Osteoblast (primary cell): ENCODE measurements around the gene S100A7A. TPM values are rescaled to one million over a fixed set of nuclear protein-coding genes. Genes with fewer than 3 reads are reported as not detected.
"Not testable (repeated sequence)": the region's sequence is repeated elsewhere in the genome, so short reads cannot be mapped to it uniquely, and the experiment has no call there.

ENCODE experiments used
- DNase-seq: peaks from one replicate; pipeline ENCODE4 v3.0.0; 2011; ENCODE audit warnings: low spot score, mixed read lengths; ENCODE audit not compliant: insufficient read length; ENCODE audit errors: missing footprints
- H2AFZ ChIP-seq: 2 replicates; pipeline ENCODE4 v1.6.0; 2011; ENCODE audit warnings: mild to moderate bottlenecking, low read length
- H3K27ac ChIP-seq: 2 replicates; pipeline ENCODE4 v1.5.1; 2011; ENCODE audit warnings: mild to moderate bottlenecking, low read depth, low read length, moderate library complexity
- H3K27me3 ChIP-seq: 2 replicates; pipeline ENCODE4 v1.6.0; 2012; ENCODE audit warnings: mild to moderate bottlenecking, control low read depth, inconsistent platforms, low read length, moderate library complexity; ENCODE audit not compliant: insufficient read depth
- H3K36me3 ChIP-seq: 2 replicates; pipeline ENCODE4 v1.5.1; 2011; ENCODE audit warnings: mild to moderate bottlenecking, low read length, control low read depth, moderate library complexity; ENCODE audit not compliant: insufficient read depth
- H3K4me1 ChIP-seq: 2 replicates; pipeline ENCODE4 v1.5.1; 2011; ENCODE audit warnings: mild to moderate bottlenecking, low read length, control low read depth, moderate library complexity; ENCODE audit not compliant: insufficient read depth
- H3K4me2 ChIP-seq: 2 replicates; pipeline ENCODE4 v1.6.0; 2011; ENCODE audit warnings: mild to moderate bottlenecking, low read length; ENCODE audit not compliant: insufficient read depth
- H3K4me3 ChIP-seq: fragments of 200-600 bp; sonication (generic); 3 replicates; pipeline ENCODE4 v1.5.1; 2012; ENCODE audit warnings: mild to moderate bottlenecking, low read length, inconsistent platforms; ENCODE audit not compliant: insufficient read depth
- H3K79me2 ChIP-seq: 2 replicates; pipeline ENCODE4 v1.6.0; 2012; ENCODE audit warnings: mild to moderate bottlenecking, low read length, control low read depth, inconsistent platforms; ENCODE audit not compliant: insufficient read depth
- H3K9me3 ChIP-seq: 2 replicates; pipeline ENCODE4 v1.5.1; 2011; ENCODE audit warnings: low read depth, low read length, control low read depth
- H4K20me1 ChIP-seq: 2 replicates; pipeline ENCODE4 v1.6.0; 2012; ENCODE audit warnings: mild to moderate bottlenecking, low read length, control low read depth; ENCODE audit not compliant: insufficient read depth
- total RNA-seq: library from RNA; depleted of rRNA; stranded (reverse); fragments of >200 nt; gene quantifications from 2 replicates; pipeline ENCODE4 v1.2.3, GENCODE V29; 2012
- TF ChIP-seq, protein P1 (sequence below): IDR thresholded peaks from 2 replicates; pipeline ENCODE4 v1.5.1; 2011; ENCODE audit warnings: mild to moderate bottlenecking, low read depth, low read length, moderate library complexity; ENCODE audit errors: extremely low read depth

S100A7A gene
- total RNA-seq, 1 donor: not detected

GRCh38 chr1:153404768-153405167, 11.6 kb upstream of the S100A7A start:
- no peaks in the 10 kb centered on the region for H3K36me3 ChIP-seq
- no peak overlapping the region for H3K27ac ChIP-seq
- H3K9me3 ChIP-seq: no peaks in the 10 kb centered on the region

GRCh38 chr1:153405825-153406599, 10.3 kb upstream of the S100A7A start:
- H3K4me2 ChIP-seq, H3K4me1 ChIP-seq, H3K27ac ChIP-seq, H3K27me3 ChIP-seq, H3K79me2 ChIP-seq, H3K9me3 ChIP-seq, H3K36me3 ChIP-seq, H3K4me3 ChIP-seq, H2AFZ ChIP-seq, H4K20me1 ChIP-seq, DNase-seq: not testable (repeated sequence)

More at GRCh38 chr1:153404768-153405167, 11.6 kb upstream of the S100A7A start:
- H3K79me2 ChIP-seq: no peaks in the 10 kb centered on the region
- H3K27me3 ChIP-seq: no peaks in the 10 kb centered on the region
- no peak overlapping the region for H2AFZ ChIP-seq
- H3K4me3 ChIP-seq: no peak overlapping the region
- H3K4me1 ChIP-seq: no peaks in the 10 kb centered on the region
- no peak overlapping the region for H3K4me2 ChIP-seq
- TF ChIP-seq, protein P1, sequence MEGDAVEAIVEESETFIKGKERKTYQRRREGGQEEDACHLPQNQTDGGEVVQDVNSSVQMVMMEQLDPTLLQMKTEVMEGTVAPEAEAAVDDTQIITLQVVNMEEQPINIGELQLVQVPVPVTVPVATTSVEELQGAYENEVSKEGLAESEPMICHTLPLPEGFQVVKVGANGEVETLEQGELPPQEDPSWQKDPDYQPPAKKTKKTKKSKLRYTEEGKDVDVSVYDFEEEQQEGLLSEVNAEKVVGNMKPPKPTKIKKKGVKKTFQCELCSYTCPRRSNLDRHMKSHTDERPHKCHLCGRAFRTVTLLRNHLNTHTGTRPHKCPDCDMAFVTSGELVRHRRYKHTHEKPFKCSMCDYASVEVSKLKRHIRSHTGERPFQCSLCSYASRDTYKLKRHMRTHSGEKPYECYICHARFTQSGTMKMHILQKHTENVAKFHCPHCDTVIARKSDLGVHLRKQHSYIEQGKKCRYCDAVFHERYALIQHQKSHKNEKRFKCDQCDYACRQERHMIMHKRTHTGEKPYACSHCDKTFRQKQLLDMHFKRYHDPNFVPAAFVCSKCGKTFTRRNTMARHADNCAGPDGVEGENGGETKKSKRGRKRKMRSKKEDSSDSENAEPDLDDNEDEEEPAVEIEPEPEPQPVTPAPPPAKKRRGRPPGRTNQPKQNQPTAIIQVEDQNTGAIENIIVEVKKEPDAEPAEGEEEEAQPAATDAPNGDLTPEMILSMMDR: peak; percentile 44
- no peak for DNase-seq
- H4K20me1 ChIP-seq: no peaks in the 10 kb centered on the region

- DNase-seq, H2AFZ ChIP-seq, H3K9me3 ChIP-seq: not testable (repeated sequence)
Observed at GRCh38 chr1:153407274-153407673, 9.0 kb upstream of the S100A7A start.

DNA sequence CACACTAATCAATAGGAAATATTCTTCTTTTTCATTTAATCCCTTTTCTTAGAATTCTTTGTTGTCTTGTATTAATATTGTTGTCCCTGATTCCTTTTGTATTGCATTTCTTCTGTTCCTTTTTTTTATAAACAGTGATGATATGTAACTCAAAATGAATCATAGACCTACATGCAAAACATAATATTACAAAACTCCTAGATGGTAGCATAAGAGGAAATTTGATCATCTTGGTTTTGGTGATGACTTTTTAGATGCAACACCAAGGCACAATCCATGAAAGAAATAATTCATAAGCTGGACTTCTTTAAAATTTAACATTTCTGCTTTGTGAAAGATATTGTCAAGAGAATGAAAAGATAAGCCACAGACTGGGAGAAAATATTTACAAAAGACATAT, 2.4 kb upstream of the S100A7A start:
- not testable (repeated sequence) for H3K4me2 ChIP-seq, H3K4me1 ChIP-seq, DNase-seq, H3K27me3 ChIP-seq, H3K4me3 ChIP-seq, H3K9me3 ChIP-seq, H3K36me3 ChIP-seq, H2AFZ ChIP-seq, H4K20me1 ChIP-seq, H3K79me2 ChIP-seq, H3K27ac ChIP-seq

More at GRCh38 chr1:153407274-153407673, 9.0 kb upstream of the S100A7A start:
- not testable (repeated sequence) for H3K36me3 ChIP-seq, H3K79me2 ChIP-seq, H4K20me1 ChIP-seq, H3K27me3 ChIP-seq, H3K4me2 ChIP-seq, H3K27ac ChIP-seq, H3K4me3 ChIP-seq, H3K4me1 ChIP-seq

- no peaks in the 10 kb centered on the region for H3K79me2 ChIP-seq
- H2AFZ ChIP-seq: no peak overlapping the region
- H3K27me3 ChIP-seq: no peaks in the 10 kb centered on the region
- H3K9me3 ChIP-seq: no peaks in the 10 kb centered on the region
- H3K4me3 ChIP-seq: no peak overlapping the region
- no peaks in the 10 kb centered on the region for H3K36me3 ChIP-seq
- H3K27ac ChIP-seq: no peak overlapping the region
- H4K20me1 ChIP-seq: no peaks in the 10 kb centered on the region
- TF ChIP-seq, protein P1: no peak
- H3K4me1 ChIP-seq: no peaks in the 10 kb centered on the region
- H3K4me2 ChIP-seq: no peak overlapping the region
- DNase-seq: no peak
Observed at GRCh38 chr1:153417136-153417888, 992 bp downstream of the S100A7A start.

- not testable (repeated sequence) for H3K4me2 ChIP-seq, H3K79me2 ChIP-seq, H3K4me1 ChIP-seq, H3K27me3 ChIP-seq, H3K9me3 ChIP-seq, H3K36me3 ChIP-seq, H4K20me1 ChIP-seq, H3K4me3 ChIP-seq, H2AFZ ChIP-seq, H3K27ac ChIP-seq, DNase-seq
Observed at GRCh38 chr1:153418758-153419435, 2.6 kb downstream of the S100A7A start.

DNA sequence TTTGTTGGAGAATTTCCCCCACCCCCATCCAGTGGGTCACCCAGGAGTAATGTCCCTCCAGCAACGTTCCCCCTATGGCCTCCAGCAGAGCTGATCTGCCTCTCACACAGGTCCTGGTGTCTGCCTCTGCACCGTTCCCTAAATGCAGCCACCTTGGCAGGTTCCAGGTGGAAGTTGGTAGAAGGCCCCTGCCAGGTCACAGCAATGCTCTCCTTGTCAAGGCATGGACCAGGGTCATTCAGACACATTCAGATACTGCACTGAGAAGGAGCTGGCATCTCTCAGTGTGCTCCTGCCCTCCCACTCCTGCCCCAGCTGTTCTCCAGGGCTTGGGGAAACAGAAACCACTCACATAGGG, 3.1 kb downstream of the S100A7A start:
- H3K4me3 ChIP-seq, H3K4me1 ChIP-seq, H3K36me3 ChIP-seq, H3K79me2 ChIP-seq, H3K27me3 ChIP-seq, H3K27ac ChIP-seq, DNase-seq, H3K9me3 ChIP-seq, H3K4me2 ChIP-seq, H2AFZ ChIP-seq, H4K20me1 ChIP-seq: not testable (repeated sequence)
